H1 (cell line): ENCODE data around the gene ROS1. TPM values are rescaled to one million over a fixed set of nuclear protein-coding genes. Genes with fewer than 3 reads are reported as not detected.

Experiments used
- PHF8 ChIP-seq: fragments of 200-600 bp; sonication (generic); conservative IDR thresholded peaks from 2 replicates; pipeline ENCODE4 v1.7.1; 2012; ENCODE audit warnings: low read depth, mild to moderate bottlenecking, inconsistent platforms, low read length, moderate library complexity
- polyA plus RNA-seq, 7 experiments: library from polyadenylated mRNA; depleted of rRNA in 3 of 7; stranded (reverse) in 5 of 7; unstranded in 2 of 7; fragments of >200 nt in 5 of 7; fragments of 200-250 nt in 2 of 7; gene quantifications; 1 replicate in 5 of 7; 2 replicates in 1 of 7; 4 replicates in 1 of 7; pipeline versions ENCODE4 v1.2.1 to v1.2.3, GENCODE V29; 2011 to 2013; ENCODE audit warnings: missing spikeins in 2 of 7, mixed read lengths in 2 of 7
- total RNA-seq: library from RNA; stranded (reverse); fragmentation: NEBNext Ultra II Directional; extraction: Animal tissue kit (Norgen Biotek cat#: 25700); gene quantifications from 2 replicates; pipeline ENCODE4 v1.2.1, GENCODE V29; 2021
- TF ChIP-seq, protein P1 (sequence below): fragments of 300-600 bp; sonication (generic); IDR thresholded peaks from 2 replicates; pipeline ENCODE4 v1.7.1; 2012; ENCODE audit warnings: low read length, moderate library complexity, mild to moderate bottlenecking, inconsistent platforms; ENCODE audit not compliant: insufficient replicate concordance

ROS1 gene
- total and polyA plus RNA-seq, 2 of the 8 experiments (the other 6 are each of a cell fraction or from before 2014, with no cell fraction given), result not detected

GRCh38 chr6:117389227-117390057 lies 36.3 kb downstream of the ROS1 start (continued):
- TF ChIP-seq, protein P1, sequence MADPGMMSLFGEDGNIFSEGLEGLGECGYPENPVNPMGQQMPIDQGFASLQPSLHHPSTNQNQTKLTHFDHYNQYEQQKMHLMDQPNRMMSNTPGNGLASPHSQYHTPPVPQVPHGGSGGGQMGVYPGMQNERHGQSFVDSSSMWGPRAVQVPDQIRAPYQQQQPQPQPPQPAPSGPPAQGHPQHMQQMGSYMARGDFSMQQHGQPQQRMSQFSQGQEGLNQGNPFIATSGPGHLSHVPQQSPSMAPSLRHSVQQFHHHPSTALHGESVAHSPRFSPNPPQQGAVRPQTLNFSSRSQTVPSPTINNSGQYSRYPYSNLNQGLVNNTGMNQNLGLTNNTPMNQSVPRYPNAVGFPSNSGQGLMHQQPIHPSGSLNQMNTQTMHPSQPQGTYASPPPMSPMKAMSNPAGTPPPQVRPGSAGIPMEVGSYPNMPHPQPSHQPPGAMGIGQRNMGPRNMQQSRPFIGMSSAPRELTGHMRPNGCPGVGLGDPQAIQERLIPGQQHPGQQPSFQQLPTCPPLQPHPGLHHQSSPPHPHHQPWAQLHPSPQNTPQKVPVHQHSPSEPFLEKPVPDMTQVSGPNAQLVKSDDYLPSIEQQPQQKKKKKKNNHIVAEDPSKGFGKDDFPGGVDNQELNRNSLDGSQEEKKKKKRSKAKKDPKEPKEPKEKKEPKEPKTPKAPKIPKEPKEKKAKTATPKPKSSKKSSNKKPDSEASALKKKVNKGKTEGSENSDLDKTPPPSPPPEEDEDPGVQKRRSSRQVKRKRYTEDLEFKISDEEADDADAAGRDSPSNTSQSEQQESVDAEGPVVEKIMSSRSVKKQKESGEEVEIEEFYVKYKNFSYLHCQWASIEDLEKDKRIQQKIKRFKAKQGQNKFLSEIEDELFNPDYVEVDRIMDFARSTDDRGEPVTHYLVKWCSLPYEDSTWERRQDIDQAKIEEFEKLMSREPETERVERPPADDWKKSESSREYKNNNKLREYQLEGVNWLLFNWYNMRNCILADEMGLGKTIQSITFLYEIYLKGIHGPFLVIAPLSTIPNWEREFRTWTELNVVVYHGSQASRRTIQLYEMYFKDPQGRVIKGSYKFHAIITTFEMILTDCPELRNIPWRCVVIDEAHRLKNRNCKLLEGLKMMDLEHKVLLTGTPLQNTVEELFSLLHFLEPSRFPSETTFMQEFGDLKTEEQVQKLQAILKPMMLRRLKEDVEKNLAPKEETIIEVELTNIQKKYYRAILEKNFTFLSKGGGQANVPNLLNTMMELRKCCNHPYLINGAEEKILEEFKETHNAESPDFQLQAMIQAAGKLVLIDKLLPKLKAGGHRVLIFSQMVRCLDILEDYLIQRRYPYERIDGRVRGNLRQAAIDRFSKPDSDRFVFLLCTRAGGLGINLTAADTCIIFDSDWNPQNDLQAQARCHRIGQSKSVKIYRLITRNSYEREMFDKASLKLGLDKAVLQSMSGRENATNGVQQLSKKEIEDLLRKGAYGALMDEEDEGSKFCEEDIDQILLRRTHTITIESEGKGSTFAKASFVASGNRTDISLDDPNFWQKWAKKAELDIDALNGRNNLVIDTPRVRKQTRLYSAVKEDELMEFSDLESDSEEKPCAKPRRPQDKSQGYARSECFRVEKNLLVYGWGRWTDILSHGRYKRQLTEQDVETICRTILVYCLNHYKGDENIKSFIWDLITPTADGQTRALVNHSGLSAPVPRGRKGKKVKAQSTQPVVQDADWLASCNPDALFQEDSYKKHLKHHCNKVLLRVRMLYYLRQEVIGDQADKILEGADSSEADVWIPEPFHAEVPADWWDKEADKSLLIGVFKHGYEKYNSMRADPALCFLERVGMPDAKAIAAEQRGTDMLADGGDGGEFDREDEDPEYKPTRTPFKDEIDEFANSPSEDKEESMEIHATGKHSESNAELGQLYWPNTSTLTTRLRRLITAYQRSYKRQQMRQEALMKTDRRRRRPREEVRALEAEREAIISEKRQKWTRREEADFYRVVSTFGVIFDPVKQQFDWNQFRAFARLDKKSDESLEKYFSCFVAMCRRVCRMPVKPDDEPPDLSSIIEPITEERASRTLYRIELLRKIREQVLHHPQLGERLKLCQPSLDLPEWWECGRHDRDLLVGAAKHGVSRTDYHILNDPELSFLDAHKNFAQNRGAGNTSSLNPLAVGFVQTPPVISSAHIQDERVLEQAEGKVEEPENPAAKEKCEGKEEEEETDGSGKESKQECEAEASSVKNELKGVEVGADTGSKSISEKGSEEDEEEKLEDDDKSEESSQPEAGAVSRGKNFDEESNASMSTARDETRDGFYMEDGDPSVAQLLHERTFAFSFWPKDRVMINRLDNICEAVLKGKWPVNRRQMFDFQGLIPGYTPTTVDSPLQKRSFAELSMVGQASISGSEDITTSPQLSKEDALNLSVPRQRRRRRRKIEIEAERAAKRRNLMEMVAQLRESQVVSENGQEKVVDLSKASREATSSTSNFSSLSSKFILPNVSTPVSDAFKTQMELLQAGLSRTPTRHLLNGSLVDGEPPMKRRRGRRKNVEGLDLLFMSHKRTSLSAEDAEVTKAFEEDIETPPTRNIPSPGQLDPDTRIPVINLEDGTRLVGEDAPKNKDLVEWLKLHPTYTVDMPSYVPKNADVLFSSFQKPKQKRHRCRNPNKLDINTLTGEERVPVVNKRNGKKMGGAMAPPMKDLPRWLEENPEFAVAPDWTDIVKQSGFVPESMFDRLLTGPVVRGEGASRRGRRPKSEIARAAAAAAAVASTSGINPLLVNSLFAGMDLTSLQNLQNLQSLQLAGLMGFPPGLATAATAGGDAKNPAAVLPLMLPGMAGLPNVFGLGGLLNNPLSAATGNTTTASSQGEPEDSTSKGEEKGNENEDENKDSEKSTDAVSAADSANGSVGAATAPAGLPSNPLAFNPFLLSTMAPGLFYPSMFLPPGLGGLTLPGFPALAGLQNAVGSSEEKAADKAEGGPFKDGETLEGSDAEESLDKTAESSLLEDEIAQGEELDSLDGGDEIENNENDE, result no peak
- no peak for TF ChIP-seq PHF8
